Measurements from ENCODE around the gene TMEM178B. TPM values are rescaled to one million over a fixed set of nuclear protein-coding genes. Genes with fewer than 3 reads are reported as not detected.

Gene TMEM178B
- total RNA-seq, 1 donor from 2014 or later, result 19.7 TPM

DNA sequence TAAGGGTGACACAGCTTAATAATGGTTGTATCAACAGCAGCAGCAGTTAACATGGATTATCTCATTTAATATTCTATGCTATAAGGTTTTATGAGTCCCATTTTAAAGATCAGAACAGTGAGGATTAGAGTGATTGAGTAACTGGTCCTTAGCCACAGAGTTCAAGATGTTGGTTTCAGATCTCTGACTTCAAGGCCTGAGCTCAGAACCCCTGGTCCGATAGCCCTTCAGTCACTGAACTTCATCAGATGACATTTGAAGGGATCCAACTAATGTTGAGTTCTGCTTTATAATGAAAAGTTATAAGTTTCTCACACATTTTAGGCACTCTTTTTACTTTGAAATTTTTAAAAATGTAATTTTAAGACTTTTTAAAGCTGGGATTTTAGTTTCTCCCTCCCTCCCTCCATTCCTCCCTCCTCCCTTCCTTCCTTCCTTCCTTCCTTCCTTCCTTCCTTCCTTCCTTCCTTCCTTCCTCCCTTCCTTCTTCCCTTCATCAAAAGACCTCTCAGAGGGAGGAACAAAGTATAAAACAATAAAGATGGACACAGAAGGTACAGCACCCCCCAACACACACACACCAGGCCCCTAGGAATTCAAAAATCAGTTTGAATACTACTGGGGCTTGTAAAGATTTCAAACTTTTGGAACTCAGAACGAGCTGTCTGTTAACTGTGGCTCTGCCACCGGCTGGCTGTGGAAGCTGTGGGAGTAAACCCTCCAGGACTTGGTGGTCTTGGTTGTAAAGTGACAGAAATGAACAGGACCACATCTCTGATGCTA, 270.5 kb downstream of the TMEM178B start:
- TF ChIP-seq, protein P1, sequence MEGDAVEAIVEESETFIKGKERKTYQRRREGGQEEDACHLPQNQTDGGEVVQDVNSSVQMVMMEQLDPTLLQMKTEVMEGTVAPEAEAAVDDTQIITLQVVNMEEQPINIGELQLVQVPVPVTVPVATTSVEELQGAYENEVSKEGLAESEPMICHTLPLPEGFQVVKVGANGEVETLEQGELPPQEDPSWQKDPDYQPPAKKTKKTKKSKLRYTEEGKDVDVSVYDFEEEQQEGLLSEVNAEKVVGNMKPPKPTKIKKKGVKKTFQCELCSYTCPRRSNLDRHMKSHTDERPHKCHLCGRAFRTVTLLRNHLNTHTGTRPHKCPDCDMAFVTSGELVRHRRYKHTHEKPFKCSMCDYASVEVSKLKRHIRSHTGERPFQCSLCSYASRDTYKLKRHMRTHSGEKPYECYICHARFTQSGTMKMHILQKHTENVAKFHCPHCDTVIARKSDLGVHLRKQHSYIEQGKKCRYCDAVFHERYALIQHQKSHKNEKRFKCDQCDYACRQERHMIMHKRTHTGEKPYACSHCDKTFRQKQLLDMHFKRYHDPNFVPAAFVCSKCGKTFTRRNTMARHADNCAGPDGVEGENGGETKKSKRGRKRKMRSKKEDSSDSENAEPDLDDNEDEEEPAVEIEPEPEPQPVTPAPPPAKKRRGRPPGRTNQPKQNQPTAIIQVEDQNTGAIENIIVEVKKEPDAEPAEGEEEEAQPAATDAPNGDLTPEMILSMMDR (conservative IDR thresholded peaks at IDR 0.05), result no peak
- Mint-ChIP-seq H3K27ac (ENCODE audit: unreplicated experiment) (no peak overlapping the region), H3K4me1 (peaks cover 20% of the 10 kb centered on the region), H3K4me3 (no peak overlapping the region), H3K36me3 (ENCODE audit: low read depth) (no peaks in the 10 kb centered on the region), H3K9me3 (no peaks in the 10 kb centered on the region), H3K27me3 (ENCODE audit: low read depth) (no peaks in the 10 kb centered on the region)
- no peak for DNase-seq (ENCODE audit: low read depth, low spot score)

GRCh38 chr7:141348728-141349127, 274.9 kb downstream of the TMEM178B start:
- DNase-seq (ENCODE audit: low read depth, low spot score), result no peak
- Mint-ChIP-seq H3K4me3 (no peak overlapping the region), H3K27me3 (ENCODE audit: low read depth) (no peaks in the 10 kb centered on the region), H3K36me3 (ENCODE audit: low read depth) (no peaks in the 10 kb centered on the region), H3K4me1 (peaks cover 12% of the 10 kb centered on the region), H3K27ac (ENCODE audit: unreplicated experiment) (no peak overlapping the region), H3K9me3 (no peaks in the 10 kb centered on the region)
- TF ChIP-seq, protein P1 (conservative IDR thresholded peaks at IDR 0.05), result no peak

- TF ChIP-seq, protein P1 (conservative IDR thresholded peaks at IDR 0.05), result no peak
- Mint-ChIP-seq H3K4me3 (no peak overlapping the region), H3K27me3 (ENCODE audit: low read depth) (no peaks in the 10 kb centered on the region), H3K27ac (ENCODE audit: unreplicated experiment) (no peak overlapping the region), H3K36me3 (ENCODE audit: low read depth) (no peaks in the 10 kb centered on the region), H3K9me3 (no peaks in the 10 kb centered on the region), H3K4me1 (peaks cover 15% of the 10 kb centered on the region)
- DNase-seq (ENCODE audit: low read depth, low spot score), result no peak
Observed at GRCh38 chr7:141349338-141349737, 275.5 kb downstream of the TMEM178B start.

GRCh38 chr7:141349804-141350203, 275.9 kb downstream of the TMEM178B start:
- peaks cover 20% of the 10 kb centered on the region for H3K4me1 Mint-ChIP-seq
- no peak overlapping the region for H3K4me3 Mint-ChIP-seq
- no peak for DNase-seq (ENCODE audit: low read depth, low spot score)

DNA sequence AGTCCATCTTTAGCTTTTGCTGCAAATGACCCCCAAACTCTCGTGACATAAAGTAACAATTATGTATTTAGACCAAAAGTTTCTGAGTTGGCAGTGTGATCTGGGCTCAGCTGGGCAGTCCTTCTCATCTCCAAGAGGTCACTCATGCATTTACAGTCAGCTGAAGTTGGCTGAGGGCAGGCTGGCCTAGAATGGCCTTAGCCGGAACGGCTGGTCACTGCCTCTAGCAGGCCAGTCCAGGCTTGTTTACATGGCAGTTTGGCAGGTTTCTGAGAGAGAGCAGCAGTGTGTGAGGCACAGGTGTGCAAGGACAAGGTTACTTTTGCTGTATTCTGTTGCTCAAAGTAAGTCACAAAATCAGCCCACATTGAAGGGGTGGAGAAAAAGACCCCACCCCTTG, 277.3 kb downstream of the TMEM178B start:
- Mint-ChIP-seq H3K27me3 (ENCODE audit: low read depth) (no peaks in the 10 kb centered on the region), H3K36me3 (ENCODE audit: low read depth) (no peaks in the 10 kb centered on the region), H3K27ac (ENCODE audit: unreplicated experiment) (no peak overlapping the region), H3K4me1 (peaks cover 25% of the 10 kb centered on the region), H3K9me3 (peaks cover 3% of the 10 kb centered on the region), H3K4me3 (no peak overlapping the region)
- no peak for DNase-seq (ENCODE audit: low read depth, low spot score)
- TF ChIP-seq, protein P1 (conservative IDR thresholded peaks at IDR 0.05), result no peak

More at GRCh38 chr7:141349804-141350203, 275.9 kb downstream of the TMEM178B start:
- no peaks in the 10 kb centered on the region for H3K36me3 Mint-ChIP-seq (ENCODE audit: low read depth)
- no peak overlapping the region for H3K27ac Mint-ChIP-seq (ENCODE audit: unreplicated experiment)
- TF ChIP-seq, protein P1 (conservative IDR thresholded peaks at IDR 0.05), result no peak
- H3K27me3 Mint-ChIP-seq (ENCODE audit: low read depth), result no peaks in the 10 kb centered on the region
- no peaks in the 10 kb centered on the region for H3K9me3 Mint-ChIP-seq
